LNCAP (cell line): Measurements from ENCODE around the gene MNAT1.

ENCODE experiments used
- TF ChIP-seq, protein P1 (sequence below): fragments of 450-650 bp; IDR thresholded peaks from 2 replicates; pipeline ENCODE4 v1.5.1; 2017; ENCODE audit warnings: mild to moderate bottlenecking

The MNAT1 gene

GRCh38 chr14:60800409-60800808, 65.8 kb downstream of the MNAT1 start:
- TF ChIP-seq, protein P1, sequence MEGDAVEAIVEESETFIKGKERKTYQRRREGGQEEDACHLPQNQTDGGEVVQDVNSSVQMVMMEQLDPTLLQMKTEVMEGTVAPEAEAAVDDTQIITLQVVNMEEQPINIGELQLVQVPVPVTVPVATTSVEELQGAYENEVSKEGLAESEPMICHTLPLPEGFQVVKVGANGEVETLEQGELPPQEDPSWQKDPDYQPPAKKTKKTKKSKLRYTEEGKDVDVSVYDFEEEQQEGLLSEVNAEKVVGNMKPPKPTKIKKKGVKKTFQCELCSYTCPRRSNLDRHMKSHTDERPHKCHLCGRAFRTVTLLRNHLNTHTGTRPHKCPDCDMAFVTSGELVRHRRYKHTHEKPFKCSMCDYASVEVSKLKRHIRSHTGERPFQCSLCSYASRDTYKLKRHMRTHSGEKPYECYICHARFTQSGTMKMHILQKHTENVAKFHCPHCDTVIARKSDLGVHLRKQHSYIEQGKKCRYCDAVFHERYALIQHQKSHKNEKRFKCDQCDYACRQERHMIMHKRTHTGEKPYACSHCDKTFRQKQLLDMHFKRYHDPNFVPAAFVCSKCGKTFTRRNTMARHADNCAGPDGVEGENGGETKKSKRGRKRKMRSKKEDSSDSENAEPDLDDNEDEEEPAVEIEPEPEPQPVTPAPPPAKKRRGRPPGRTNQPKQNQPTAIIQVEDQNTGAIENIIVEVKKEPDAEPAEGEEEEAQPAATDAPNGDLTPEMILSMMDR = no peak

DNA sequence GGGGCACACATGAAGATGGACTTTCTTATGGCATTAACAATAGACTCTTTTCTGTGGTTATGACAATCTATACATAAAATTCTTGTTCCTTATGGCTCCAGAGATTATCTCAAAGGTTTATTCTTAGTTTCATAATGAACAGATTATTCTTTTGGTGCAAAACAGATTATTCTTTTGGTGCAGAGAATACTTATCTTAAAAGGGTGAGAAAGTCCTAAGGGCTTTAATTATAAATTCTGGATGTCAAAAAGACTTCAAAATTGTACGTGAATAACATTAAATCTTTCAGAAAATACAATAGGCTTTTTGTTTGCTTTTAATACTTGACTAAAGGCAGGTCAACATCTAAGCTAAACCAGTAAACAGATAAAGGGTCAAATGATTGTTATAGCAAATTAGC, 69.3 kb downstream of the MNAT1 start:
- TF ChIP-seq, protein P1 = no peak

DNA sequence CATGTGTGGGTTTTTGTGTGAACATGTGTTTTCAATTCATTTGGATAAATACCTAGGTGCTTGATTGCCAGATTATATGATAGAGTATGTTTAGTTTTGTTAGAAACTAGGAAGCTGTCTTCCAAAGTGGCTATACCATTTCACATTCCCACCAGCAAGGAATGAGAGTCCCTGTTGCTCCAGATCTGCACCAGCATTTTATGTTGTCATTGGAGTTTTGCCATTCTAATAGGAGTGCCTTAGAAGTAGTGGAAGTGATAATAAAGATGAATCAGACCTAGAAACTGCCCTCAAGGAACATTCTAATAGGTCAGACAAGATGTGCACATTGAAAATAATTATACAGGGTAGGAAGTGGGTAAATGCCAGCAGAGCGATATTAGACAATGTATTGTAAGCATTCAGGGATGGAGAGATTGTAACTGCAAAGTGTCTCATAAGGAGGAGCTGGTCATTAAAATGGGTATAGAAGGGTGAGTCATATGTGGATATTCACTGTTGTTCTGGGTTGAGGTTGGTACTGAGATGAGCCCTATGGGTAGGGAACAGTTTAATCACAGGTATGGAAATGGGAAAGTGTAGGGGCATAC, 71.4 kb downstream of the MNAT1 start:
- TF ChIP-seq, protein P1 = no peak

DNA sequence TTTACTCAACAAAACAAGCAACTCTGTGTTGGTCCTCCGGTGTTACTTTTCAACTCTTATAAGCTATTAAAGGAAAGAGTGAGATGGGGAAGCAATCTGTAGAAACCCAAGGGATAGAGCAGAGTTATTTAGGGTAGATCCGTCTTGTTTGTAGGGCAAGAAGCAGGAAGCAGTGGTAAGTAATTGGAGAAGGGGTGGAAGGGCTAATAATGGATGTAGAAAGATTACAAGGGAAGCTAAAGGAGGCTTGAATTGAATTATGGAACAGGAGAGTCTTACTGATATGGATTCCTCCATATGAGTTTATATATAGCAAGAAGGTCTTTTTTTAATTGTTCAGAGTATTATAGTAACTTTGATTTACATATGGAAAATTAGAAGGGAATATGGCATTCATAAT, 72.7 kb downstream of the MNAT1 start:
- TF ChIP-seq, protein P1 = no peak

GRCh38 chr14:60807971-60808370, 73.4 kb downstream of the MNAT1 start:
- TF ChIP-seq, protein P1 = no peak

DNA sequence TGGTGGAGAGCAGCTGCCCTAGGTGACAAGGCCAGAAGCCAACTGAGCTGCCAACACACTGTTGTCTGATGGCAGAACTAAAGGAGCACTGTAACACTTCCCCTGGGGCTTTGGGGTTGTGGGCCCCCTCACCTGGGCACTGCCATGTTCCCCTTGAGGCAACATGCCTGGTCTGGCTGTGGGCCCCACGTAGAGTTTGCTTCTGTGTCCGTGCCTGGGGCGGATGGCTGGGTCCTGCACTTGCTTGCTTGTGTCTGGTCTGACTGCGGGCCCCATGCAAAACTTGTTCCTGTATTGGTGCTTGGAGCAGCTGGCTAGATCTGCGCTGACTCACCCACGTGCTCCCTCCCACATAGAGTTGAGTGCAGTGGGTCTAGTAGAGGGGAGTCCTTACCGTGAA, 78.4 kb downstream of the MNAT1 start:
- TF ChIP-seq, protein P1 = no peak

DNA sequence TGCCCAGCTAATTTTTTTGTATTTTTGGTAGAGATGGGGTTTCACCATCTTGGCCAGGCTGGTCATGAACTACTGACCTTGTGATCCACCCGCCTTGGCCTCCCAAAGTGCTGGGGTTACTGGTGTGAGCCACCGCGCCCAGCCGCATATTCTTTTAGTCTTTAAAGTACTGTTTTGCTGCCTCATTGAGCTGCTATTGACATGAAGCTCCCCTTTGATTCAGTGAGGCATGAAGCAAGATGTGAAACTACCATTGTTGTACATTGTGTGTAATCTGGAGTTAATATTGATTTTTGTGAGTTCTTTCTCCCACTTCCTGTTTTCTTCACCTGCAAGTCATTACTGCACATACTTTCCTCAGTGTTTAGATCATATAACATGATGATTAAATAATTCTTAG, 80.8 kb downstream of the MNAT1 start:
- TF ChIP-seq, protein P1 = no peak

DNA sequence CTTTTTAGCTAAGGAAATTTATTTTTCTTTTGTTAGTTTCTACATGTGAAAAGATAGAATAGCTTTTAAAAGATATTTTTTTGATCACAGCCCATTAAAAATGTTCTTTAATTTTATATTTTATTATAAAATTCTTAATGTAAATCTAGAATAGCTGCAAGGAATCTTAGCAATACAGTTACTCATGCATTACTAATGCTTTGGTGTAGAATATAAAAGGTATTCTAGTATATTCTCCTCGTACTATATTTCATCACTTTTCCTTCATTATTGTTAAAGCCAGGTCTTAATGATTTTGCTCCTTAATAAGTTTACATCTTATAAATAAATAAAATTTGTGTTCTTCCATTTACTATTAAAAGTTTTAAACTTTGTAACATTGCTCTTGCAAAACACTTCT, 82.6 kb downstream of the MNAT1 start:
- TF ChIP-seq, protein P1 = no peak
